K562 (cell line): ENCODE measurements around the gene SERPINA9. TPM values are rescaled to one million over a fixed set of nuclear protein-coding genes. Genes with fewer than 3 reads are reported as not detected.

ENCODE experiments used
- ATAC-seq: fragments of 200-7000 bp; cut with Tn5 transposase; 3 replicates; pipeline ENCODE4 v1.9.1; 2020; ENCODE audit warnings: moderate library complexity
- BruUV-seq: library from RNA; stranded (reverse); fragments of 400-500 nt; replicated peaks from 2 replicates; lab custom pipeline; 2021; lab: Mats Ljungman, UMichigan
- CTCF ChIA-PET: fragments of 300-600 bp; formaldehyde crosslinking; extraction: SDS; loops from one replicate; lab custom pipeline; 2021; ENCODE audit warnings: low intra/inter-chr PET ratio; lab: Yijun Ruan, JAX
- POLR2A ChIA-PET: fragments of 300-600, 350-650 bp; sonication (Branson Sonifier 250); formaldehyde crosslinking; extraction: SDS; loops from one replicate; lab custom pipeline; 2021; ENCODE audit warnings: antibody characterized with exemption, inconsistent platforms; lab: Yijun Ruan, JAX
- DNase-seq, 4 experiments: peaks; one replicate each; pipeline versions ENCODE4 v3.0.0 to v3.0.0-alpha.2; 2011 to 2018; ENCODE audit warnings: low spot score in 3 of 4, mixed read lengths in 3 of 4; ENCODE audit errors: extremely low read depth in 1 of 4
- FAIRE-seq: peaks from 2 replicates; lab custom pipeline; 2011; peaks lifted over from hg19 to GRCh38; lab: Jason Lieb, UNC
- H2AFZ ChIP-seq: 2 replicates; pipeline ENCODE4 v1.6.0; 2011; ENCODE audit warnings: low read depth, low read length, control low read depth, inconsistent platforms
- H3K27ac ChIP-seq: fragments of 200-600 bp; 3 replicates; pipeline ENCODE4 v1.8.0; 2011; ENCODE audit warnings: low read depth, mild to moderate bottlenecking, control low read depth, inconsistent platforms, low read length, moderate library complexity, mixed read lengths; ENCODE audit errors: extremely low read depth
- H3K27me3 ChIP-seq, 2 experiments: fragments of 300-600 bp in 1 of 2; 2 replicates in 1 of 2; 3 replicates in 1 of 2; pipeline versions ENCODE4 v1.6.0 to v1.8.0; 2011; ENCODE audit warnings: inconsistent platforms in 2 of 2, low read length in 2 of 2, mild to moderate bottlenecking in 1 of 2, mixed read lengths in 1 of 2, moderate library complexity in 1 of 2; ENCODE audit not compliant: control insufficient read depth in 2 of 2, insufficient read depth in 2 of 2
- H3K36me3 ChIP-seq: fragments of 300-600 bp; 3 replicates; pipeline ENCODE4 v1.8.0; 2011; ENCODE audit warnings: mild to moderate bottlenecking, low read length, inconsistent platforms; ENCODE audit not compliant: control insufficient read depth, insufficient read depth
- H3K4me1 ChIP-seq, 2 experiments: fragments of 200-600 bp in 1 of 2; replicated peaks in 1 of 2; 2 replicates in 1 of 2; 3 replicates in 1 of 2; pipeline versions ENCODE4 v1.5.1 to v1.8.0; 2011; ENCODE audit warnings: inconsistent platforms in 2 of 2, low read length in 2 of 2, mild to moderate bottlenecking in 1 of 2, mixed read lengths in 1 of 2, moderate library complexity in 1 of 2; ENCODE audit not compliant: control insufficient read depth in 2 of 2, insufficient read depth in 2 of 2
- H3K4me2 ChIP-seq: 2 replicates; pipeline ENCODE4 v1.6.1; 2011; ENCODE audit warnings: low read length, control low read depth, inconsistent platforms, mixed read lengths; ENCODE audit not compliant: insufficient read depth
- H3K4me3 ChIP-seq: fragments of 200-600 bp; sonication (generic), shearing (Covaris generic); 2 replicates; pipeline ENCODE4 v1.5.1; 2016; ENCODE audit warnings: control low read depth, inconsistent platforms
- H3K79me2 ChIP-seq: fragments of 200-600 bp; 3 replicates; pipeline ENCODE4 v1.8.0; 2011; ENCODE audit warnings: low read length, inconsistent platforms; ENCODE audit not compliant: control insufficient read depth, insufficient read depth
- H3K9ac ChIP-seq, 2 experiments: 2 replicates each; pipeline versions ENCODE4 v1.6.0 to v1.6.1; 2011; ENCODE audit warnings: low read depth in 2 of 2, low read length in 2 of 2, control low read depth in 1 of 2, inconsistent platforms in 1 of 2, mild to moderate bottlenecking in 1 of 2, mixed read lengths in 1 of 2; ENCODE audit not compliant: insufficient read depth in 1 of 2
- H3K9me1 ChIP-seq: one replicate; pipeline ENCODE4 v1.6.0; 2011; ENCODE audit warnings: inconsistent platforms, mild to moderate bottlenecking, low read length, moderate library complexity; ENCODE audit not compliant: control insufficient read depth, insufficient read depth
- H3K9me3 ChIP-seq: replicated peaks from 2 replicates; pipeline ENCODE4 v1.5.1; 2011; ENCODE audit warnings: low read depth, low read length, inconsistent platforms; ENCODE audit not compliant: control insufficient read depth, insufficient read depth
- H4K20me1 ChIP-seq: replicated peaks from 2 replicates; pipeline ENCODE4 v1.6.1; 2011; ENCODE audit warnings: low read length, inconsistent platforms, mixed read lengths; ENCODE audit not compliant: control insufficient read depth, insufficient read depth
- EP300 ChIP-seq: IDR thresholded peaks from 2 replicates; pipeline ENCODE4 v1.6.1; 2012; ENCODE audit warnings: low read length, improper control_type of control experiment
- FOXA1 ChIP-seq: fragments of 450-650 bp; IDR thresholded peaks from 2 replicates; pipeline ENCODE4 v1.6.1; 2016; ENCODE audit warnings: mild to moderate bottlenecking, borderline replicate concordance
- HMG20A ChIP-seq: fragments of 450-650 bp; formaldehyde crosslinking; conservative IDR thresholded peaks from 2 replicates; pipeline ENCODE4 v1.4.0; 2020; ENCODE audit warnings: mild to moderate bottlenecking, mixed read lengths
- MGA ChIP-seq: fragments of 450-650 bp; IDR thresholded peaks from 2 replicates; pipeline ENCODE4 v1.6.1; 2016; ENCODE audit warnings: mild to moderate bottlenecking, moderate library complexity
- PHB ChIP-seq: fragments of 250-450 bp; sonication (Bioruptor Pico); IDR thresholded peaks from 2 replicates; pipeline ENCODE4 v1.5.0; 2021
- PTBP1 ChIP-seq: fragments of 200-400 bp; formaldehyde crosslinking; IDR thresholded peaks from 2 replicates; pipeline ENCODE4 v1.6.1; 2017; ENCODE audit warnings: low read depth, low read length
- RBM39 ChIP-seq: fragments of 200-400 bp; formaldehyde crosslinking; optimal IDR thresholded peaks from 2 replicates; pipeline ENCODE3; 2018; ENCODE audit warnings: low read depth, low read length
- SP2 ChIP-seq: IDR thresholded peaks from 2 replicates; pipeline ENCODE4 v1.6.1; 2011; ENCODE audit warnings: mild to moderate bottlenecking, low read depth, low read length, moderate library complexity; ENCODE audit not compliant: poor library complexity, severe bottlenecking; ENCODE audit errors: extremely low read depth
- SREBF1 ChIP-seq: fragments of 150-350 bp; IDR thresholded peaks from 2 replicates; pipeline ENCODE4 v1.6.1; 2014; ENCODE audit warnings: antibody characterized with exemption, low read depth, low read length, borderline replicate concordance
- TRIM28 ChIP-seq: fragments of 450-650 bp; IDR thresholded peaks from 2 replicates; pipeline ENCODE4 v1.6.1; 2017
- ZNF436 ChIP-seq: fragments of 250-450, 450-650 bp; sonication (Bioruptor Pico); formaldehyde crosslinking; IDR thresholded peaks from 2 replicates; pipeline ENCODE4 v1.7.0; 2020; ENCODE audit warnings: mild to moderate bottlenecking
- ZNF785 ChIP-seq: fragments of 250-450 bp; sonication (Bioruptor Pico); IDR thresholded peaks from 2 replicates; pipeline ENCODE4 v1.4.0; 2020; ENCODE audit warnings: mild to moderate bottlenecking
- WGBS: fragments of 100-300 bp; shearing (Covaris generic); methylation state at CpG from one replicate; pipeline ENCODE4 v1.1.6; 2016; ENCODE audit warnings: low coverage, mixed read lengths; ENCODE audit not compliant: insufficient coverage; ENCODE audit errors: missing lambda C conversion rate; 5-methylcytosine and 5-hydroxymethylcytosine counted together
- in situ Hi-C: fragments of 300-500 bp; cut with MboI; formaldehyde crosslinking; loops from 4 replicates; pipeline ENCODE4 v1.15.0; 2018; ENCODE audit warnings: inconsistent platforms, mixed read lengths
- intact Hi-C: fragments of 100-400 bp; cut with micrococcal nuclease; formaldehyde crosslinking; loops from 2 replicates; pipeline ENCODE4 v1.14.2; 2022
- polyA plus RNA-seq, 8 experiments: library from polyadenylated mRNA; depleted of rRNA in 4 of 8; stranded (reverse) in 5 of 8; unstranded in 3 of 8; fragments of >200 nt; fragmentation: Nextera tagmentation in 2 of 8; fragmentation: Illumina TruSeq in 1 of 8; extraction: Ambion mirVana in 2 of 8; extraction: Trizol in 1 of 8; gene quantifications; 2 replicates each; pipeline versions ENCODE4 v1.2.1 to v1.2.3, GENCODE V29; 2011 to 2014; ENCODE audit warnings: inconsistent platforms in 1 of 8, missing spikeins in 1 of 8
- total RNA-seq, 7 experiments: library from RNA; depleted of rRNA in 6 of 7; stranded (reverse); fragments of >200 nt in 6 of 7; fragmentation: Illumina TruSeq in 2 of 7; extraction: Trizol in 2 of 7; gene quantifications; 2 replicates each; pipeline versions ENCODE4 v1.2.1 to v1.2.3, GENCODE V29; 2011 to 2021; ENCODE audit warnings: low replicate concordance in 1 of 7

SERPINA9 gene
- total and polyA plus RNA-seq, 9 of the 15 experiments (the other 6 are each of a cell fraction or from before 2014, with no cell fraction given), result not detected

GRCh38 chr14:94460631-94461416 is 15.2 kb downstream of the SERPINA9 start:
- 3% methylated on average over 8 of the region's 8 CpGs for WGBS
- CTCF ChIA-PET, result no interaction called here
- POLR2A ChIA-PET, result interaction anchor here (1.0 kb wide), 1 partner anchor 26 kb away, joined by 4 read pairs; no protein-coding TSS in a partner anchor
- TF ChIP-seq RBM39 (no peak), PHB (CRISPR knock-in tag) (no peak), FOXA1 (no peak), MGA (no peak), ZNF785 (no peak), ZNF436 (CRISPR knock-in tag) (no peak), SREBF1 (no peak), PTBP1 (no peak), EP300 (no peak), SP2 (no peak), TRIM28 (no peak), HMG20A (no peak)

More at GRCh38 chr14:94460631-94461416, 15.2 kb downstream of the SERPINA9 start:
- intact Hi-C loops (loop anchor here (2.0 kb wide), 1 partner anchor 48 kb away; no protein-coding TSS in a partner anchor), in situ Hi-C loops (no loop called here)
- Histone ChIP-seq H3K36me3 (no peaks in the 10 kb centered on the region), H3K27ac (no peak overlapping the region), H3K27me3 (no peaks in the 10 kb centered on the region), H3K4me2 (no peak overlapping the region), H3K9ac (no peak overlapping the region), H3K9me1 (no peaks in the 10 kb centered on the region), H4K20me1 (no peaks in the 10 kb centered on the region), H3K4me3 (no peak overlapping the region), H3K9me3 (no peaks in the 10 kb centered on the region), H2AFZ (no peak overlapping the region), H3K79me2 (no peaks in the 10 kb centered on the region), H3K4me1 (no peaks in the 10 kb centered on the region)
- ATAC-seq, result no peak
- no TSS peak for BruUV-seq
- no peak for DNase-seq
- FAIRE-seq, result no peak
